Activated CD4-positive, alpha-beta T cell treated with anti-CD3 and anti-CD28 coated beads, Interleukin-2, amount 10 ng/mL, durations not matched to agents 24 days and 14 days (primary cell): ENCODE data around the gene LYRM7. TPM values are rescaled to one million over a fixed set of nuclear protein-coding genes. Genes with fewer than 3 reads are reported as not detected.
A peak's percentile ranks its signal among the peaks of the same experiment; 100 is the strongest.

Experiments
- DNase-seq: peaks from one replicate; pipeline ENCODE4 v3.0.0; 2022
- H3K27ac Mint-ChIP-seq: one replicate; pipeline ENCODE4 v1.8.0; 2022; ENCODE audit warnings: mild to moderate bottlenecking, mixed read lengths
- H3K27me3 Mint-ChIP-seq: one replicate; pipeline ENCODE4 v1.8.0; 2022; ENCODE audit warnings: mixed read lengths
- H3K36me3 Mint-ChIP-seq: one replicate; pipeline ENCODE4 v1.8.0; 2022; ENCODE audit warnings: low read depth, mild to moderate bottlenecking, mixed read lengths
- H3K4me1 Mint-ChIP-seq: one replicate; pipeline ENCODE4 v1.8.0; 2021; ENCODE audit warnings: mixed read lengths
- H3K4me3 Mint-ChIP-seq: one replicate; pipeline ENCODE4 v1.8.0; 2022; ENCODE audit warnings: mild to moderate bottlenecking, moderate library complexity, mixed read lengths
- H3K9me3 Mint-ChIP-seq: one replicate; pipeline ENCODE4 v1.8.0; 2021; ENCODE audit warnings: mixed read lengths
- intact Hi-C: fragments of 100-400 bp; cut with micrococcal nuclease; formaldehyde crosslinking; loops from one replicate; pipeline ENCODE4 v1.15.1; 2023
- total RNA-seq: library from RNA; stranded (reverse); gene quantifications from 2 replicates; pipeline ENCODE4 v1.2.3, GENCODE V29; 2022

Gene LYRM7
- total RNA-seq, 1 donor from 2014 or later = 18.1 TPM

GRCh38 chr5:131194725-131195124, 24.0 kb downstream of the LYRM7 start:
- no peak overlapping the region for H3K4me3 Mint-ChIP-seq
- peaks cover 5% of the 10 kb centered on the region for H3K4me1 Mint-ChIP-seq
- no peaks in the 10 kb centered on the region for H3K9me3 Mint-ChIP-seq
- H3K36me3 Mint-ChIP-seq = peaks cover 12% of the 10 kb centered on the region
- no peaks in the 10 kb centered on the region for H3K27me3 Mint-ChIP-seq
- no peak for DNase-seq
- no peak overlapping the region for H3K27ac Mint-ChIP-seq
- intact Hi-C loops = no loop called here

- no peak overlapping the region for H3K27ac Mint-ChIP-seq
- H3K36me3 Mint-ChIP-seq = peaks cover 14% of the 10 kb centered on the region
- no peaks in the 10 kb centered on the region for H3K9me3 Mint-ChIP-seq
- H3K4me1 Mint-ChIP-seq = peaks cover 5% of the 10 kb centered on the region
- no peaks in the 10 kb centered on the region for H3K27me3 Mint-ChIP-seq
- DNase-seq = peak; percentile 43
- intact Hi-C loops = no loop called here
- H3K4me3 Mint-ChIP-seq = no peak overlapping the region
These were observed 25.0 kb downstream of the LYRM7 start for GRCh38 chr5:131195696-131196095.

- intact Hi-C loops = no loop called here
- Mint-ChIP-seq H3K9me3 (no peaks in the 10 kb centered on the region), H3K27me3 (no peaks in the 10 kb centered on the region), H3K27ac (no peak overlapping the region), H3K4me3 (no peak overlapping the region), H3K36me3 (peaks cover 14% of the 10 kb centered on the region), H3K4me1 (peaks cover 5% of the 10 kb centered on the region)
- no peak for DNase-seq
These were observed 25.6 kb downstream of the LYRM7 start for GRCh38 chr5:131196331-131196730.

- Mint-ChIP-seq H3K27ac (no peak overlapping the region), H3K9me3 (no peaks in the 10 kb centered on the region), H3K36me3 (peaks cover 9% of the 10 kb centered on the region), H3K4me1 (peaks cover 5% of the 10 kb centered on the region), H3K4me3 (no peak overlapping the region), H3K27me3 (no peaks in the 10 kb centered on the region)
- intact Hi-C loops = no loop called here
- DNase-seq = peak; percentile 37
These were observed 27.9 kb downstream of the LYRM7 start for GRCh38 chr5:131198625-131199024.

GRCh38 chr5:131200560-131200959, 29.8 kb downstream of the LYRM7 start:
- intact Hi-C loops = no loop called here
- Mint-ChIP-seq H3K36me3 (peaks cover 8% of the 10 kb centered on the region), H3K4me1 (peaks cover 3% of the 10 kb centered on the region), H3K9me3 (no peaks in the 10 kb centered on the region), H3K27me3 (no peaks in the 10 kb centered on the region), H3K4me3 (no peak overlapping the region), H3K27ac (no peak overlapping the region)
- no peak for DNase-seq

- DNase-seq = no peak
- Mint-ChIP-seq H3K27ac (no peak overlapping the region), H3K4me1 (peaks cover 22% of the 10 kb centered on the region), H3K9me3 (no peaks in the 10 kb centered on the region), H3K36me3 (peaks cover 6% of the 10 kb centered on the region), H3K27me3 (no peaks in the 10 kb centered on the region), H3K4me3 (no peak overlapping the region)
- intact Hi-C loops = no loop called here
These were observed 34.2 kb downstream of the LYRM7 start for GRCh38 chr5:131204964-131205363.

GRCh38 chr5:131206061-131206460, 35.3 kb downstream of the LYRM7 start:
- peaks cover 33% of the 10 kb centered on the region for H3K4me1 Mint-ChIP-seq

GRCh38 chr5:131206772-131207171, 36.0 kb downstream of the LYRM7 start:
- Mint-ChIP-seq H3K27ac (no peak overlapping the region), H3K9me3 (no peaks in the 10 kb centered on the region), H3K36me3 (peaks cover 3% of the 10 kb centered on the region), H3K4me3 (no peak overlapping the region), H3K4me1 (peaks cover 33% of the 10 kb centered on the region), H3K27me3 (no peaks in the 10 kb centered on the region)
- intact Hi-C loops = no loop called here
- peak; percentile 34 for DNase-seq

More at GRCh38 chr5:131206061-131206460, 35.3 kb downstream of the LYRM7 start:
- H3K27ac Mint-ChIP-seq = no peak overlapping the region
- DNase-seq = no peak
- intact Hi-C loops = no loop called here
- H3K9me3 Mint-ChIP-seq = no peaks in the 10 kb centered on the region
- no peak overlapping the region for H3K4me3 Mint-ChIP-seq
- H3K27me3 Mint-ChIP-seq = no peaks in the 10 kb centered on the region
- peaks cover 3% of the 10 kb centered on the region for H3K36me3 Mint-ChIP-seq

- H3K4me1 Mint-ChIP-seq = peaks cover 43% of the 10 kb centered on the region
These were observed 38.4 kb downstream of the LYRM7 start for GRCh38 chr5:131209175-131209505.

GRCh38 chr5:131209506-131210150, 38.9 kb downstream of the LYRM7 start:
- Mint-ChIP-seq H3K36me3 (peaks cover 11% of the 10 kb centered on the region), H3K27ac (peak overlapping the region; percentile 94), H3K9me3 (no peaks in the 10 kb centered on the region), H3K4me1 (peaks cover 47% of the 10 kb centered on the region), H3K27me3 (no peaks in the 10 kb centered on the region), H3K4me3 (peak overlapping the region; percentile 82)
- DNase-seq = peak; percentile 87
- intact Hi-C loops = loop anchor here (1.0 to 2.0 kb wide), 4 partner anchors 15 to 43 kb away; partner anchors contain the start of gene LYRM7

More at GRCh38 chr5:131209175-131209505, 38.4 kb downstream of the LYRM7 start:
- Mint-ChIP-seq H3K4me3 (peak overlapping the region; percentile 82), H3K9me3 (no peaks in the 10 kb centered on the region), H3K36me3 (peaks cover 11% of the 10 kb centered on the region), H3K27ac (peak overlapping the region; percentile 94), H3K27me3 (no peaks in the 10 kb centered on the region)
- DNase-seq = no peak
- intact Hi-C loops = loop anchor here (2.0 kb wide), 2 partner anchors 34 to 38 kb away; partner anchors contain the start of gene LYRM7

GRCh38 chr5:131210151-131210510, 39.4 kb downstream of the LYRM7 start:
- H3K27me3 Mint-ChIP-seq = no peaks in the 10 kb centered on the region
- H3K36me3 Mint-ChIP-seq = peaks cover 10% of the 10 kb centered on the region
- H3K4me1 Mint-ChIP-seq = peaks cover 52% of the 10 kb centered on the region
- peak overlapping the region; percentile 94 for H3K27ac Mint-ChIP-seq
- no peaks in the 10 kb centered on the region for H3K9me3 Mint-ChIP-seq
- intact Hi-C loops = loop anchor here (1.0 to 2.0 kb wide), 2 partner anchors 15 to 42 kb away; no protein-coding TSS in a partner anchor
- peak overlapping the region; percentile 82 for H3K4me3 Mint-ChIP-seq
- no peak for DNase-seq

GRCh38 chr5:131211669-131212068, 40.9 kb downstream of the LYRM7 start:
- Mint-ChIP-seq H3K4me3 (no peak overlapping the region), H3K36me3 (peaks cover 10% of the 10 kb centered on the region), H3K27me3 (no peaks in the 10 kb centered on the region), H3K9me3 (no peaks in the 10 kb centered on the region), H3K27ac (peak overlapping the region; percentile 55), H3K4me1 (peaks cover 52% of the 10 kb centered on the region)
- intact Hi-C loops = loop anchor here (2.0 kb wide), 1 partner anchor 13 kb away; no protein-coding TSS in a partner anchor
- DNase-seq = peak; percentile 47

- peak; percentile 53 for DNase-seq
- intact Hi-C loops = no loop called here
- Mint-ChIP-seq H3K27ac (peak overlapping the region; percentile 70), H3K27me3 (no peaks in the 10 kb centered on the region), H3K9me3 (no peaks in the 10 kb centered on the region), H3K4me3 (peak overlapping the region; percentile 60), H3K36me3 (peaks cover 10% of the 10 kb centered on the region), H3K4me1 (peaks cover 46% of the 10 kb centered on the region)
These were observed 41.8 kb downstream of the LYRM7 start for GRCh38 chr5:131212471-131213021.

- peaks cover 38% of the 10 kb centered on the region for H3K4me1 Mint-ChIP-seq
- no peak overlapping the region for H3K4me3 Mint-ChIP-seq
- intact Hi-C loops = no loop called here
- H3K36me3 Mint-ChIP-seq = peaks cover 10% of the 10 kb centered on the region
- DNase-seq = peak; percentile 49
- H3K9me3 Mint-ChIP-seq = no peaks in the 10 kb centered on the region
- H3K27me3 Mint-ChIP-seq = no peaks in the 10 kb centered on the region
- no peak overlapping the region for H3K27ac Mint-ChIP-seq
These were observed 44.0 kb downstream of the LYRM7 start for GRCh38 chr5:131214609-131215227.
